Measurements from ENCODE around the gene LEKR1.

The LEKR1 gene

GRCh38 chr3:157086060-157086750, 260.1 kb downstream of the LEKR1 start:
- no peak for DNase-seq

GRCh38 chr3:157086775-157087174, 260.6 kb downstream of the LEKR1 start:
- no peak for DNase-seq

GRCh38 chr3:157087373-157087772, 261.2 kb downstream of the LEKR1 start:
- DNase-seq, result peak; percentile 53

DNA sequence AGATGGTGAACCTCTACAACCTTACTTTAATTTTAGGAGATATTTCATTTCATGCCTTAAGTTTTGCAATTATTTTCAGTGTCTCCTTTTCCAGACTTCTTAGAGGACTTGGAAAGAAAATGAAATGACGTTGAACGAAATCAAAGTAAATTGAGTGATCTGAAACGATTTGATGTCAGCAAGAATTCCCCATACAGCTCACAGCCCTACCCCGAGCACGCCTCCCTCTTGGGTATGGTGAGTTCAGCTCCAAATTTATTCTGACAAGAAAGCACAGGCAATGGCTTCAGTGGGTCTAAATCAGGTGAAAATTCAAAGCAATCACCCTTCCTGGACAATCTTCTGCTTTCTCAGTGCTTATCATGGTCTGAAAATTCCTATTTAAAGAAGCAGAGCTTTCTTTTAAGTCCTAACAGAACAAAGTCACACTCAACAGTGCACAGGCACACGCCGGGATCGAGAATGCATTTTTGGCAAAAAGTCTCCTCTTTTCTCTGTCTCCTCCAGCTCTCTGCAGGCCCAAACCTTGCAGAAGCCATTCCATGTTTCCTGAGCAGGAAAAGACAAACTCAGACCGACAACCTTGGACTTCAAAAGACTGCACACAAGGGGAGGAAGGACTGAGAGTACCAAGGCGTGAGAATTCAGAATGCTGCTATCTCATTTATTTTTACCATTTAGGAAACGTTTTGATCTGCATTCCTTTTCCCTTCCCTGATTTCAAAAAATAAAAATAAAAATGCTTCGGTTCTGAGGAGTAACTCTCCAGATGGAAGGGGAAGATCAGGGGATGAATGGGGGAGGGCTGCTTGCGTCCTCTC, 261.8 kb downstream of the LEKR1 start:
- DNase-seq, result no peak

DNA sequence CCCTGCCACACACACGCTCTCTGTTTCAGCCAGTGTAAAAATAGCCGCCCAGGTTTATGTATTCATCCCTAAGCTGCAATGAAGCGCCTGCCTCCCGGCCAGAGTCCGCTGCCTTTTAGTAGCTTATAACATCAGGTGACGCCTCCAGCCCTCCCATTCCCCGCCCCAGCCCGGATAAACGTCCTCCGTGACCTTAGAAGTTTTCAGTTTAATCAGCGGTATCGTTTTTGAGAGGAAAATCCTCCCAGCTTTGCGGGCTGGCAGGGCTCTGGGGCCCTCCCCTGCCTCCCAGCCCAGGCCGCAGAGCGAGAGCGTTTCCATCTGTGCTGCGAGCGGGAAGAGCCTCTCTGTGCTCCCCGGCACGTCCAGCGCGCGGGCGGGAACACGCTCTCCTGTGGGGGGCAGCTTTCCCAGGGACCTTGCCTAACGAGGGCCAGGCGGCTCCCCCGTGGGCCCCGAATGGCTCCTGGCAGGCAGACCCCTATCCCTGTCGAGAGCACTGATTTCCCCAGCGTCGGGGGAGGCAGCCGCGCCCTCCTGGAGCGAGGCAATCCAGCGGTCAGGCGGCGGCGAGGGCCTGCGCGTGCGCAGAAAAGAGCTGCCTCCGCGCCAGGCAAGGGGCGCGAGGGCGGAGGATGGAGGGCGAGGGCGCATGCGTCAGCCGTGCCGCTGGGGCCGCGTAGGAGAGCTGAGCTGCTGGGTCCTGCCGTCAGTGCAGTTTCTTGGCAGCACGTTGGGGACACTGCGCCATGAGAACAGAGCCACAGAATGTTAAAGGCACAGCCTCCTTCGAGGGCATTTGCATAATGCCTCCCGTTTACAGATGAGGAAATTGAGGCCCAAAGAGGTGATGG, 262.7 kb downstream of the LEKR1 start:
- DNase-seq, result peak; percentile 92

DNA sequence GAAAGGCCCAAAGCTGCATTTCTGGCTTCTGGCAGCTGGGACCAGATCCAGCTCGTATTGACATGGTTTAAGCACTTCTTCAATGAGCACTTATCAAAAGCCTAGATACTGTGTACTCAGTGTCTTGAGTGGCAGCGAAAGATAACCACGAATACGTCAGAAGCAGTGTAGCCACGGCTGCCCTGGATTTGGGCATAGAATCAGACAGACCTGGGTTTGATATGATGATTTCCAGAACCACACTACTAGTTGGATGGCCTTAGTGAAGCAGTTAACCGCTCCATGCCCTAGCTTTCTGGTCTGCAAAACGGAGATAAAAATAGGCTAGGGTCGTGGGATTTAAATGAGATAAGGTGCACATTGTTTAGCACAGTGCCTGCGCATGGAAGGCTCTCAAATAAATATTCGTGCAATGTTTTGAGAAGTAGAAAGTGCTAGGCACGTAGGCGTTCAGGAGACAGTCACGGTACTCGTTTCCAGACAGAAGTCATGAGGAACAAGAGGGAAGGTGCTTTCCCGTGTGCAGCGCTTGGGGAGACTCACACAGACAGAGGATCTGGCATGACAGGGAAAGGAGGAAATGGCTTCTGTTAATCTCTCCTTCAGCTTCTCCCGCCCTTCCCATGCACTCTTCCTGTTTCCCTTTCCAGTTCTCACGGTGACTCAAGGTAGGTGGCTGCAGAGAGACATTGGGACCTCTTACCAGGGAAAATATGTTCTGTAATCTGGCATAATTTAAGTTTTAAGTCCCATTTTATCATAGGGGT, 263.5 kb downstream of the LEKR1 start:
- DNase-seq, result no peak

DNA sequence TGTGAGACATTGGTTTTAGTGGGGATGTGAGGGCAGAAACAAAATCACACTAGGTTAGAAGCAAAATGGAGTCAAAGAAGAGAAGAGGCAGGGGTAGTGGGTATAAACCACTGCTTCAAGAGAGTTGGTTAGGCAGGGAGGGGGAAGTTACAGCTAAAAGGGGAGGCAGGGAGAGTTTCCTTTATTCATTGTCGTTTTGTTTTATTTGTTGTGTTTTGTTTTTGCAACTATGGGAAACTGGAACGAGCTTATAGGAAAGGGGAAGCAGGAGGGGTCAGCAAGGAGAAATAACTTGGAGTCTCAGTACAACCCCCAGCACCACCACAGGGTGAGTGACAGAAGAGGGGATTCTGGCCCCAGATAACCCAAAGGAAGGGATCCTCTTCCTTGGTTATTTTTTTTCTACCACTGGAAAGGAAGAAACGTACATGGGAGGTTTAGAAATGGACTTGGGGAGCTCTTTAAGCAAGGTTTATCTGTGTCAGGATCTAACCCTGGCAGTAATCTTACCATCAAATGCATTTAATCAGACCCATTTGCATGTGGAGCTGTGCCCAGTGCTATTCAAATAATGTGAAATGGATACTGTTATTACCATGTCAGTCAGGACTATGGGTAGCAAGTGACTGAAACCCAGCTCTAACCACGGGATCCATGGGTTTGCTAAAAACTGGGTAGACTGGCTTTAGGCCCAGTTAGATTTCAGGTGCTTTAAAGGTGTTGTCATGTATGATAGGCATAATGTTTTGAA, 265.1 kb downstream of the LEKR1 start:
- DNase-seq, result no peak

- DNase-seq, result no peak
Observed at GRCh38 chr3:157092230-157092629, 266.1 kb downstream of the LEKR1 start.

DNA sequence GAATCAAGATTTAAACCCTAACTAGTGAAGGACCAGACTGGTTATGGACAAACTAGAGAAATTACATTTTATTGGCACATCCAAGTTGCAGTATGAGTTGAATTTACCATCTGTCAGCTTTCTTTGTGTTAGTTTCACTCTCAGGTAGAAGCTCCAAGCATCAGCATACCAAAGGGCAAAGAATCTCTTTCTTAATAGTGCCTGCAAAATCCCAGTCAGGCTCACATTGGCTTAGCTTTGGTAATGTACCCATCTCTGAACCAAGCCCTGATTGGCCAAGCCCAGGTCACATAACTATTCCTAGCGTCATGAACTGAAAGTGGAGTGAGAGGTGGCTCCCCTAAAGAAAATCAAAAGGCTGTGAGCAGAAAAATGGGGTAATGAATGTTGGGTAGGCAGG, 266.9 kb downstream of the LEKR1 start:
- DNase-seq, result no peak

DNA sequence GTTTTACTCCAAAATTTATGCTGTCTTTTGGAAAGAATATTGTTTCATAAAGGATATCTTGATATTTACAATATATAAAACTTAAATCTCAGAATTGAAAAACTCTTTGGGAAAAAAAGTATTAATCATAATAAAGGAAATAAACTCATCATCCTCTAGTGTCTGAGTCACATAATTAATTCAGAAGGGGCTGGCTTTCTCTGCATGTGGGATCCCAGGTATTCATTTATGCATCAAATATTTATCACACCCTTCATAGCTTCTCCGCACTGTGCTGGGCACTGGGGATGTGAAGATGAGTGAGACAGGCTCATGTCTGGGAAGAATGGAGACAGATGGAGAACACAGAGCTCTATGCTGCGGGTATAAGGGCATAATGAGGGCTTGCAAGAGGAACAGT, 268.1 kb downstream of the LEKR1 start:
- no peak for DNase-seq

GRCh38 chr3:157094751-157095480, 268.8 kb downstream of the LEKR1 start:
- DNase-seq, result no peak
